Astrocyte (in vitro differentiated cells and primary cell): ENCODE measurements around the gene SLC29A2. TPM values are rescaled to one million over a fixed set of nuclear protein-coding genes. Genes with fewer than 3 reads are reported as not detected.

Experiments
- DNase-seq: peaks from one replicate; pipeline ENCODE4 v3.0.0-alpha.2; 2010; ENCODE audit warnings: low read depth
- FAIRE-seq: peaks from 2 replicates; lab custom pipeline; 2011; peaks lifted over from hg19 to GRCh38; lab: Jason Lieb, UNC
- H2AFZ ChIP-seq: 2 replicates; pipeline ENCODE4 v1.6.0; 2012; ENCODE audit warnings: low read depth, low read length, inconsistent platforms
- H3K27ac ChIP-seq: 2 replicates; pipeline ENCODE4 v1.5.1; 2011; ENCODE audit warnings: low read depth, low read length, inconsistent platforms
- H3K27me3 ChIP-seq: 2 replicates; pipeline ENCODE4 v1.6.0; 2011; ENCODE audit warnings: low read length, inconsistent platforms; ENCODE audit not compliant: insufficient read depth
- H3K36me3 ChIP-seq: 2 replicates; pipeline ENCODE4 v1.5.1; 2011; ENCODE audit warnings: low read length, inconsistent platforms; ENCODE audit not compliant: insufficient read depth
- H3K4me1 ChIP-seq: 2 replicates; pipeline ENCODE4 v1.5.1; 2011; ENCODE audit warnings: low read length, inconsistent platforms; ENCODE audit not compliant: insufficient read depth
- H3K4me2 ChIP-seq: 2 replicates; pipeline ENCODE4 v1.6.0; 2012; ENCODE audit warnings: low read length, inconsistent platforms
- H3K4me3 ChIP-seq: 2 replicates; pipeline ENCODE4 v1.5.1; 2011; ENCODE audit warnings: low read depth, mild to moderate bottlenecking, low read length, inconsistent platforms; ENCODE audit not compliant: insufficient read depth
- H3K79me2 ChIP-seq: 2 replicates; pipeline ENCODE4 v1.6.0; 2012; ENCODE audit warnings: mild to moderate bottlenecking, low read length, inconsistent platforms; ENCODE audit not compliant: insufficient read depth
- H3K9ac ChIP-seq: 2 replicates; pipeline ENCODE4 v1.6.0; 2012; ENCODE audit warnings: mild to moderate bottlenecking, low read length, inconsistent platforms
- H3K9me3 ChIP-seq: 2 replicates; pipeline ENCODE4 v1.5.1; 2012; ENCODE audit warnings: low read depth, mild to moderate bottlenecking, low read length, inconsistent platforms; ENCODE audit not compliant: insufficient read depth
- H4K20me1 ChIP-seq: 2 replicates; pipeline ENCODE4 v1.6.0; 2012; ENCODE audit warnings: low read length, inconsistent platforms; ENCODE audit not compliant: insufficient read depth
- H3K27ac Mint-ChIP-seq: one replicate; pipeline ENCODE4 v1.8.0; 2021; ENCODE audit warnings: mild to moderate bottlenecking, mixed read lengths; ENCODE audit not compliant: unreplicated experiment
- H3K27me3 Mint-ChIP-seq: one replicate; pipeline ENCODE4 v1.8.0; 2021; ENCODE audit warnings: low read depth, mixed read lengths; ENCODE audit not compliant: unreplicated experiment
- H3K36me3 Mint-ChIP-seq: one replicate; pipeline ENCODE4 v1.8.0; 2021; ENCODE audit warnings: low read depth, mixed read lengths; ENCODE audit not compliant: unreplicated experiment
- H3K4me1 Mint-ChIP-seq: one replicate; pipeline ENCODE4 v1.8.0; 2021; ENCODE audit warnings: low read depth, mixed read lengths; ENCODE audit not compliant: unreplicated experiment
- H3K4me3 Mint-ChIP-seq: one replicate; pipeline ENCODE4 v1.8.0; 2021; ENCODE audit warnings: mild to moderate bottlenecking, moderate library complexity, mixed read lengths; ENCODE audit not compliant: unreplicated experiment
- H3K9me3 Mint-ChIP-seq: one replicate; pipeline ENCODE4 v1.8.0; 2021; ENCODE audit warnings: mild to moderate bottlenecking, mixed read lengths; ENCODE audit not compliant: unreplicated experiment
- EZH2 ChIP-seq: IDR thresholded peaks from 2 replicates; pipeline ENCODE4 v1.6.1; 2012; ENCODE audit warnings: mild to moderate bottlenecking, low read length, inconsistent platforms; ENCODE audit not compliant: insufficient read depth
- total RNA-seq: library from RNA; stranded (reverse); gene quantifications from 2 replicates; pipeline ENCODE4 v1.2.1, GENCODE V29; 2021
- TF ChIP-seq, protein P1 (sequence below): IDR thresholded peaks from 2 replicates; pipeline ENCODE4 v1.5.1; 2011; ENCODE audit warnings: low read depth, mild to moderate bottlenecking, inconsistent platforms, low read length, moderate library complexity; ENCODE audit not compliant: insufficient read depth

The SLC29A2 gene
- total RNA-seq, 1 donor from 2014 or later: 6.6 TPM

DNA sequence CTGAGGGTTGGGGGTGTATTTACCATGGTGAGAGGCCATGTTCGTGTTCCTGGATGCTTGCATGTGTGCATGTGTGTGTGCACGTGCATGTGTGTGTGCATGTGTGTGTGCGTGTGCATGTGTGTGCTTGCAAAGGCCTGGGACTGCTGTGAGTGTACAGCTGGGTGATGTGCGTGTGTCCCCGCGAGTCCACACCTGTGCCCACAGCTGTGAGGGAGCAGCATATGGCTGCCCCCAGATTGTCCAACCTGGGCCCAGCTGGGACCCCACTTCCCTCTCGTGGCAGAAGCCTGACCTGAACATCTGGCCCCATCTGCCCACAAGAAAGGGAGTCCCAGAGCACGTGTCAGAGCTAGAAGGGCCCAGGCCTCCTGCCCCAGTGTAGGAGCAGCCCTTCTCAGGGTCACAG lies 46.3 kb downstream of the SLC29A2 start:
- Mint-ChIP-seq H3K27ac (peak overlapping the region; percentile 24), H3K9me3 (peaks cover 4% of the 10 kb centered on the region), H3K27me3 (no peaks in the 10 kb centered on the region), H3K4me1 (peaks cover 39% of the 10 kb centered on the region), H3K4me3 (no peak overlapping the region), H3K36me3 (no peaks in the 10 kb centered on the region)
- FAIRE-seq (no peak), DNase-seq (no peak)
- H3K36me3 ChIP-seq: no peaks in the 10 kb centered on the region
- H3K4me2 ChIP-seq: peak overlapping the region; percentile 39
- H3K9ac ChIP-seq: no peak overlapping the region
- peak overlapping the region; percentile 32 for H3K27ac ChIP-seq
- H3K4me1 ChIP-seq: peaks cover 46% of the 10 kb centered on the region
- no peak overlapping the region for H3K4me3 ChIP-seq
- no peak overlapping the region for H2AFZ ChIP-seq
- no peak for TF ChIP-seq EZH2
- TF ChIP-seq, protein P1, sequence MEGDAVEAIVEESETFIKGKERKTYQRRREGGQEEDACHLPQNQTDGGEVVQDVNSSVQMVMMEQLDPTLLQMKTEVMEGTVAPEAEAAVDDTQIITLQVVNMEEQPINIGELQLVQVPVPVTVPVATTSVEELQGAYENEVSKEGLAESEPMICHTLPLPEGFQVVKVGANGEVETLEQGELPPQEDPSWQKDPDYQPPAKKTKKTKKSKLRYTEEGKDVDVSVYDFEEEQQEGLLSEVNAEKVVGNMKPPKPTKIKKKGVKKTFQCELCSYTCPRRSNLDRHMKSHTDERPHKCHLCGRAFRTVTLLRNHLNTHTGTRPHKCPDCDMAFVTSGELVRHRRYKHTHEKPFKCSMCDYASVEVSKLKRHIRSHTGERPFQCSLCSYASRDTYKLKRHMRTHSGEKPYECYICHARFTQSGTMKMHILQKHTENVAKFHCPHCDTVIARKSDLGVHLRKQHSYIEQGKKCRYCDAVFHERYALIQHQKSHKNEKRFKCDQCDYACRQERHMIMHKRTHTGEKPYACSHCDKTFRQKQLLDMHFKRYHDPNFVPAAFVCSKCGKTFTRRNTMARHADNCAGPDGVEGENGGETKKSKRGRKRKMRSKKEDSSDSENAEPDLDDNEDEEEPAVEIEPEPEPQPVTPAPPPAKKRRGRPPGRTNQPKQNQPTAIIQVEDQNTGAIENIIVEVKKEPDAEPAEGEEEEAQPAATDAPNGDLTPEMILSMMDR: no peak
- no peaks in the 10 kb centered on the region for H3K9me3 ChIP-seq
- no peaks in the 10 kb centered on the region for H3K79me2 ChIP-seq
- no peaks in the 10 kb centered on the region for H4K20me1 ChIP-seq
- no peaks in the 10 kb centered on the region for H3K27me3 ChIP-seq

DNA sequence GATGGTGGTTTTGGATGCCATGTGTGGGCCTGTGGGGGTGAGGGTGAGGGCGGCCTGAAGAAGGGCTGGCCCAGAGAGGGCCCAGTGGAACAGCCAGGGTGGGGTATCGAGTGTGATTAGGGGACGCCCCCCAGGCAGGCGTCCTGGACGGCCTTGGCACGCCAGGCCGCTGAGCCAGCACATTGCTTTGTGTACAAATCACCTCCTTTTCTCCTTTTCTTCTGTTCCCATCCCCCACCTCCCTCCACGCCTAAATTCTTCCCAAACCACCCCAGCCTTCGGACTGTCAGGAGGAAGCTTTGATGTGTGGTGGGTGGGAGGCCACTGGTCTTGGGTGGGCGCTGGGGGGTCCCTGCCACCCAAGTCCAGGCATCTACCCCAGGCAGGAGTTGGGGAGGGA lies 46.9 kb downstream of the SLC29A2 start:
- Histone ChIP-seq H2AFZ (no peak overlapping the region), H3K36me3 (no peaks in the 10 kb centered on the region), H3K4me3 (no peak overlapping the region), H3K27ac (peak overlapping the region; percentile 32), H3K9ac (no peak overlapping the region), H3K9me3 (no peaks in the 10 kb centered on the region), H3K27me3 (no peaks in the 10 kb centered on the region), H3K79me2 (no peaks in the 10 kb centered on the region), H3K4me2 (peak overlapping the region; percentile 39), H3K4me1 (peaks cover 46% of the 10 kb centered on the region), H4K20me1 (no peaks in the 10 kb centered on the region)
- Mint-ChIP-seq H3K4me3 (no peak overlapping the region), H3K4me1 (peaks cover 39% of the 10 kb centered on the region), H3K36me3 (peaks cover 2% of the 10 kb centered on the region), H3K27me3 (no peaks in the 10 kb centered on the region), H3K27ac (peak overlapping the region; percentile 72), H3K9me3 (peaks cover 7% of the 10 kb centered on the region)
- no peak for DNase-seq
- FAIRE-seq: no peak
- TF ChIP-seq, protein P1: no peak
- TF ChIP-seq EZH2: no peak

DNA sequence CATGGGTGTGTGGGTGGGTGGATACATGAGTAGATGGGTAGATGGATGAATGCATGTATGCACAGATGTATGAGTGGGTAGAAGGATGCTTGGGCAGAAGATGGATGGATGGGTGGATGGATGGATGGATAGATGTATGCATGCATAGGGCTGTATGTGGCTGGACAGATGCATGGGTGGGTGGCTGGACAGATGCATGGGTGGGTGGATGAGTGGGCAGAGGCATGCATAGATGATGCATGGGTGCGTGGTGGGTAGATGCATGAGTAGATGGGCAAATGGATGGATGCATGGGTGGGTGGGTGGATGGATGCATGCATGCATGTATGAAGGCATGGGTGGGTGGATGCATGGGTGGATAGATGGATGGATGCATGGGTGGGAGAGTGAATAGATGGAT lies 47.9 kb downstream of the SLC29A2 start:
- Mint-ChIP-seq H3K9me3 (peaks cover 13% of the 10 kb centered on the region), H3K27me3 (no peaks in the 10 kb centered on the region), H3K4me3 (no peak overlapping the region), H3K36me3 (peaks cover 6% of the 10 kb centered on the region), H3K4me1 (peaks cover 45% of the 10 kb centered on the region), H3K27ac (no peak overlapping the region)
- TF ChIP-seq, protein P1: no peak
- TF ChIP-seq EZH2: no peak
- Histone ChIP-seq H3K36me3 (no peaks in the 10 kb centered on the region), H3K4me2 (no peak overlapping the region), H3K27ac (no peak overlapping the region), H3K4me3 (no peak overlapping the region), H2AFZ (no peak overlapping the region), H3K4me1 (peaks cover 47% of the 10 kb centered on the region), H3K79me2 (no peaks in the 10 kb centered on the region), H3K9me3 (no peaks in the 10 kb centered on the region), H3K9ac (no peak overlapping the region), H4K20me1 (no peaks in the 10 kb centered on the region), H3K27me3 (no peaks in the 10 kb centered on the region)
- FAIRE-seq: no peak
- DNase-seq: no peak
